Measurements from ENCODE around the gene RFC4.

DNA sequence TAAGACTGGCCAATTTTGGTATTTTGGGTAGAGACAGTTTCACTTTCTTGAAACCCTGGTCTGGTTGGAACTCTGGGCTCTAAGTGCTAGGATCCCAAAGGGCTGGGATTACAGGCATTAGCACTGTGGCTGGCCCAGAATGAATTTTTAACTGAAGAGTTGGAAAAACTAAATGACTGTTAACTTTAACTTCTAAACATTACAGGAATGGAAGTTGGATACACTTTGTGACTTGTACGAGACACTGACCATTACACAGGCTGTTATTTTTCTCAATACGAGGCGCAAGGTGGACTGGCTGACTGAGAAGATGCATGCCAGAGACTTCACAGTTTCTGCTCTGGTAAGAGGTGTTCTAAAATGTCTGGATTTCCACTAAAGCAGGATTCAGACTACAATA, 19.4 kb downstream of the RFC4 start:
- TF ChIP-seq, protein P1, sequence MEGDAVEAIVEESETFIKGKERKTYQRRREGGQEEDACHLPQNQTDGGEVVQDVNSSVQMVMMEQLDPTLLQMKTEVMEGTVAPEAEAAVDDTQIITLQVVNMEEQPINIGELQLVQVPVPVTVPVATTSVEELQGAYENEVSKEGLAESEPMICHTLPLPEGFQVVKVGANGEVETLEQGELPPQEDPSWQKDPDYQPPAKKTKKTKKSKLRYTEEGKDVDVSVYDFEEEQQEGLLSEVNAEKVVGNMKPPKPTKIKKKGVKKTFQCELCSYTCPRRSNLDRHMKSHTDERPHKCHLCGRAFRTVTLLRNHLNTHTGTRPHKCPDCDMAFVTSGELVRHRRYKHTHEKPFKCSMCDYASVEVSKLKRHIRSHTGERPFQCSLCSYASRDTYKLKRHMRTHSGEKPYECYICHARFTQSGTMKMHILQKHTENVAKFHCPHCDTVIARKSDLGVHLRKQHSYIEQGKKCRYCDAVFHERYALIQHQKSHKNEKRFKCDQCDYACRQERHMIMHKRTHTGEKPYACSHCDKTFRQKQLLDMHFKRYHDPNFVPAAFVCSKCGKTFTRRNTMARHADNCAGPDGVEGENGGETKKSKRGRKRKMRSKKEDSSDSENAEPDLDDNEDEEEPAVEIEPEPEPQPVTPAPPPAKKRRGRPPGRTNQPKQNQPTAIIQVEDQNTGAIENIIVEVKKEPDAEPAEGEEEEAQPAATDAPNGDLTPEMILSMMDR (IDR thresholded peaks at IDR 0.05): no peak
- no peak for TF ChIP-seq POLR2A (IDR thresholded peaks at IDR 0.05)

All from Peyer's patch (tissue), 4 donors.